GM21367 (cell line): ENCODE results near the gene ADGRG1.
"Not testable (repeated sequence)": the region's sequence is repeated elsewhere in the genome, so short reads cannot be mapped to it uniquely, and the experiment has no call there.

Experiments used
- ATAC-seq: cut with Tn5 transposase; IDR thresholded peaks from one replicate; pipeline ENCODE4 v1.9.1; 2021; ENCODE audit not compliant: unreplicated experiment

The ADGRG1 gene

DNA sequence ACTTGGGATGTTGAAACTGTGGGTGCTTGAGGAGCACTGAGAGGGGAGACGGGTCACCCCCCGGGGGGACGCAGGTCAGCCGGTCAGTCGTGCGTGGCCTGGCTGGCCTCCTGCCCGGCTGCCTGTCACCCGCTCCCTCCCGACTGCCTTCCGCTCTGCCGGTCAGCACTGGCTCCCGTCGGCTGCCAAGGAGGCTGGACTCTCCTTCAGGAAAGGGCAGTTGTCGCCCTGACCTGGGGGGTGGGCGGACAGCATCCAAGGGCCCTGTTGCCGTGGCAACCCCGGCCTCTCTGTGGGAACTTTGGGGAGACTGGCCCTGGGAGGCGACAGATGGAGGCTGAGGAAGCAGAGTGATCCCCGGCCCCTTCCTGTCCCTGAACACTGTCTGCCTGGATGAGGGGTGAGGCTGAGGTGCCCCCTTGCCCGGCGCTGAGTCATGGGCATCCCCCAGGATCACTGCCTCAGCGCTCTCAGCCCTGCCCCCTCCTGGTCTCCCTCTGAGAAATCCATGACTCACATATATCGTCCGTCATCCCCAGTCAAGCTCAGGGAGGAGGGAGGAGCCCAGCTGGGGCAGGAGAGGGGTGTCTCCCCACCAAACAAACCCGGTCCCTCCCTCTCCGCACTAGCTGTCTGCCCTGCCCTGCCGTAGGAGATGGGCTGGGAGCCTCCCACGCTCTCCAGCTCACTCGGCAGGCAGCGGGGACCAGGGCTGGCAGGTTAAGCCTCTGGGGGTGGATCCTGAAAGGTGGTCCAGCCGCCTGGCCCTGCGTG is at the start of gene ADGRG1:
TSS of gene ADGRG1 (plus strand) at position 623 of the 774 bp plus-strand sequence. CDS start 21,658 bp downstream, outside the sequence.
- ATAC-seq: no peak

- no peak for ATAC-seq
Measured at GRCh38 chr16:57579361-57579665, 49.1 kb upstream of the ADGRG1 start.

- ATAC-seq: no peak
Measured at GRCh38 chr16:57585051-57585687, 43.3 kb upstream of the ADGRG1 start.

DNA sequence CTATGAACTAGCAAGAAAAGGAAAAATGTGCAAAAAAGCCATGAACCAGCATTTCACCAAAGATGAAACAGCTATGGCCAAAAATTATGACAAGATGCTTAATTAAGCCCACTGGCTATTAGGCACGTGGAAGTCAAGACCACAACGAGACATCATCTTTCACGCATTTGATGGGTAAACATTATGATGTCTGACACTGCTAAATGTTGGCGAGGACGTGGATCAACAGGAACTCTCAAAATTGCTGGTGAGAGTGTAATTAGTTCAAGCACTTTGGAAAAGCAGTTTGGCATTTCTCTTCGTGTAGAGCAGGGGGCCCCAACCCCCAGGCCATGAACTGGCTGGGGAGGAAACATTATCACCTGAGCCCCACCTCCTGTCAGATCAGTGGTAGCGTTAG is 39.6 kb upstream of the ADGRG1 start:
- no peak for ATAC-seq

GRCh38 chr16:57589374-57589773 is 39.1 kb upstream of the ADGRG1 start:
- no peak for ATAC-seq

DNA sequence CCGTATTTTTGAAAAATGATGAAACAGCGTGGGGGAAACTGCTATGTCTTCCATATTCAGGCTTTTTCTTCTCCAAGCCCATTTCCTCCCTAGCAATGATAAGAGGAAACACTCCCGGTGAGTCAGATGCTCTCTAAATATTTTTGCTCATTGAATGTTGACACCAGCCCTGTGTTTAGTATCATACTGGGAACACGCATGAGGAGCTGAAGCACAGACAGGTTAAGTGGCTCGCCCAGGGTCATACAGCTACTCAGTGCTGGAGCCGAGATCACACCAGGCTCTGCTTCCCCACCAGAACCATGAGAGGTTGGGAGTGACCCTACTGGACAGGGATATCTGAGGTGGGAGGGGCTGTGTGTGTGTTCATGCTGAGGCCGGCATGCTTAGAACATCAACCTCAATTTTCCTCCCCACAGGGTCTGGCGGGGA is 37.8 kb upstream of the ADGRG1 start:
- ATAC-seq: no peak

DNA sequence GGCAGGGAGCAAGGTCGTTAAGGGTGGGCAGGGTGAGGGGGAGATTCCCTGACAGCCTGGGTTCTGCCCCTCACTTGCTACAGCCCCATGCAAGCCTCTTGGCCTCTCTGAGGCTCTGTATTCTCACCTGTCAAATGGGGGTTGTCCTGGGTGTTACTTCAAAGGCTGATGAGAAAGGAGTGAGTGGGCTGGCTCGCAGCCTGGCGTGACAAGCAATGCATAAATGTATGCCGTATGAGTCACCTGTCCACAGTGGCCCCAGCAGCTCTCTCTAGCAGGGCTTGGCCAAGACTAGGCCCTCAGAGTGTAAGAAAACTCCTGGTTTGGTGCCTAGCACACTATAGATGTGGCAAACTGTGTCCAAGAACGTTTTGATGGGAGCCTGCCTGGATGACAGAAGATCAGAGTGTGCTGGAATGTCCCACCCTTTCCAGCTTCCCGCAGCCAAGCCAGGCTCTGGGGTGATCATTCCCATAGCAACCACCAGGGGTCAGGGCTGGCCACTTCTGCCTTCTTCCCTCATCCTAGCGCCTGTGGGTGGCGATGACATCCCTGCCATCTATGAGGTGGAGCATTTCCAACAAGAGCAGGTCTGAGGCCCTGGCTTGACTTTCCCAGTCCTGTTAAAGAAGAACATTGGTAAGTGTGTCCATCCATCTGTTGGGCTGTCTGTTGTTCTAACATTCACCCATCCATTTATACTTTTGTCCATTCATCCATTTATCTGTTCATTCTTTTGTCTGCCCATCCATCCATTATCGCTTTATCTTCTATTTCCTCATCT is 37.2 kb upstream of the ADGRG1 start:
- ATAC-seq: peak; percentile 71

- ATAC-seq: no peak
Measured at GRCh38 chr16:57591870-57592485, 36.5 kb upstream of the ADGRG1 start.

DNA sequence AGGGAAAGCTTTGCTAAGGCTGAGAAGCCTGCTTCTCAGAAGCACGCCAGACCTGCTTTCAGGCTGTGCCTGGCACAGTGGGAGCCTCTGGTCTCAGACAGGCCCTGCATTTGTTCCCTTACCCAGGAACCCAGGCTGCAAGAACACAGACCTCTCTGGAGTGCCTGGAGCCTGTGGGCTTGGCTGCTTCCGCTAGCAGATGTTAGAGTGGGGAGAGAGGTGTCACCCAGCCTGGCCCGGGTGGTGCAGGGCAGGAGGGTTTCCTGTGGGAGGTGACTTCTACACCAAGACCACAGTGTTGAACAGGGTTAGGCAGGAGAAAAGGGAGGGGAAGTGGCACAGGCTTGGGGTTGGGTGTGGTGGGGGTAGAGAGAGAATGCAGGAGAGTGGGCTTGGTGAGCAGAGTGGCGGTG is 35.8 kb upstream of the ADGRG1 start:
- ATAC-seq: peak; percentile 46

- no peak for ATAC-seq
Measured at GRCh38 chr16:57593021-57593420, 35.4 kb upstream of the ADGRG1 start.

DNA sequence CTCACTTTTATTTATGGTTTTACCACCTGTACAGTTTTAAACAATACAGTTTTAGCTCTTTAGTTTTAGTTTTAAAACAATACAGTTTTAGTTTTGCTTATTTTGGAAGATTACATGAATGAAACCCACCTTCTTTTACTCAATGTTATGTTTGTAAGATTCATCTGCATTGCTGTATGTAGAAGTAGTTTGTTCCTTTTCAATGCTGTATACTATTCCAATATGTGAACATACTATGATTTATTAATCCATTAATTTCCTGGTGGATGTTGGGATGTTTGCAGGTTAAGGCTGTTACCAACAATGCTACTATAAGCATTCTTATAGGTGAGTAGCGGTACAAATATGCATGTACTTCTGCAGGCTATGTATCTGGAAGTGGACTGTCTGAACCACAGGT is 34.4 kb upstream of the ADGRG1 start:
- ATAC-seq: no peak

DNA sequence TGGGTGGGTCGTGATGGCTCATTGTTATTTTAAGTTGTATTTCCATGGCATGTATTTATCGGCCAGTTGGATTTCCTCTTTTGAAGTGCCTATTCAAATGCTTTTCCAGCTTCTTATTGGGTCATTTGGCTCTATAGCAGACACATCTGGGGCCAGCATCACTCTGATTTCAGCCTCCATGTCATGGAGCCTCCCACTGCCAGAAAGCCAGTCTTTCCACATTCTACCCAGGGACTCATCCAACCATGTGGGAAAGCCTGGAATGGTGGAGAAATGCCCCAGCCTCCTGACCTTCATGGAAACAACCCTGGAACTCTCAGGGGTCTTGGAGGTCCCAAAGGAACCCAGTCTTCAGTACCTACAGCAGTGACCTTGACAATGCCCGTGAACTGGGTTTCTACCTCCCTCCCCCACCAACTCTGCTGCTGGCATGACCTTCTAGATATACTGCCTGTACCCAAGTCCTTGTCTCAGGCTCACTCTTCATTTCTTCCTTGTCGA is 33.8 kb upstream of the ADGRG1 start:
- no peak for ATAC-seq

GRCh38 chr16:57596234-57596633 is 32.2 kb upstream of the ADGRG1 start:
- not testable (repeated sequence) for ATAC-seq

DNA sequence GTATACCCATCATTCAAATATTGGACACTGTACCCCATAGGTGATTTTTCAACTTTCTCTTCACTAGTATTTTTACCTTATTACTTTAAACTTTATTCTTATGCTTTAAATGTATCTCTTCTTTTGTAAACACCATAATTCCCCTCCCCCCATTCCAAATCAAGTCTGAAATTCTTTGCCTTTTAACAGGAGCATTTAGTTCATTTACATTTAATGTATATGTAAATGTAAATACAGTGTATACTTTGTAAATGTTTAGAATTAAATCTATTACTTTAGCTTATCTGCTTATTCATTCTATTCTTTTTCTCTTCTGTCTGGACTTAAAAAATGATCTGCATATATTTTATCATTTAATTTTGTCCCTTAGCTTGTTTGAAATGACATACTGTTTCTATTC is 30.0 kb upstream of the ADGRG1 start:
- no peak for ATAC-seq

DNA sequence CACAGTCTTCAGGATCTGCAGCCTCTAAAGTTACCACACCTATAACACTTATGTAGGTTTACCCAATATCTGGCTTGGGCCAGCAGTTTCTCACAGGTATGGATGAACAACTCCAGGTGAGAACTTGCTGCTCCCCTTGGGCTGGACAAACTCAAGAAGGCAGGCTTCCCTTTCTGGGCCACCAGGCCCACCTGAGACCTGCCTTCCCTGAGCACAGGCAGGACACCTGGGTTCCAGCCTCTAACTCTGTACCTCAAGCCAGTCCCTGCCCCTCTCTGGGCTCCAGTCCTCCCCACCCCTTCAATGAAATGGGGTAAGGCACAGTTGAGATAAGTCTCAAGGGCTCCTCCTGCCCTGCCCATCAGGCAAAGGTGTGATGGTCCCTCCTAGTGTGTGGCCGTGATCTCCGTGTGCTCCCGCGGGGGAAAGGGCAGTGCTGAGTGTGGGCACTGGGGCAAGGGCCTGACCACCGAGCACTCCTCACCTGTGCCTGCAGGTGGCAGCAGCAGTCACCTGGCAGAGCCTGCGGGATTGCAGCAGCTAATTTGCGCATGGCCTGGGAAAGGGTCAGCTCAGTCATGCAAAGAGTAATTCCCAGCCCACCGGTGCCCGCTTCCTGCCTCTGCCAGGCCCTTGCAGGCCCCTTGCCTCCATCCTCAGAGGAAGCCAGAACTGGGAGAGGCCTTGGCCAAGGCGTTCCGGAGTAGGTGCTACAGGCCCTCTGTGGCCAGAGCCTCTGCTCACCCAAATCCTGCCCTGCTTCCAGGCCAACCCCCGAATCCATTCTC is 28.2 kb upstream of the ADGRG1 start:
- no peak for ATAC-seq

GRCh38 chr16:57600952-57601580 is 27.4 kb upstream of the ADGRG1 start:
- no peak for ATAC-seq

DNA sequence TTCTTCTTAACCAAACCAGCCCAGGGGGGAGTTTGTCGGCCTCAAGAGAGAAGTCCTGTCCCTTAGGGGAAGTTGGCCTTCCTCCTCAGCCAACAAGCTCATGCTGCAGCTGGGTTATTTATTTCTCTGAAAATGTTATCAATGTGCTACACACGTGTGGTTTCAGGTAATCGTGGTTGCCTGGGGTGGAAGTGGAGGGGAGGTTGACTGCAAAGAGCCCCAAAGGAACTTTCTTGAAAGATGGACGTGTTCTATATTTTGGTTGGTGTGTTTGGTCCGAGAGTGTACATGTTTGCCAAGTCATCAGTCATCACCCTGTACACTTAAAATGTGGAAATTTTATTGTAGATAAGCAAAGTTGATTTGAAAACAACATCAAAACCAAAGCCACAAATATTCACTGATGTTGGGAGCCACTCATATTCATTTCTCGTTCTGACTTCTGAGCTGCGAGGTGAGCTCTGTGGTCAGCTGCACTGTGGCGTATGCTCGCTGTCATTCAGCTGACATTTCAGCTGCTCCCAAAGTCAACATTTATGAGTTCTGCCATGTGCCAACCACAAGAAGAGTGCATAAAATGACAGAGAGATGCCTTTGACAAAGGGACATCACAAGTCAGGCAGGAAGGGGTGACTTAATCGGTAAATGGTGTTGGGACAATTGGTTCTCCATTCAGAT is 26.5 kb upstream of the ADGRG1 start:
- peak; percentile 57 for ATAC-seq

DNA sequence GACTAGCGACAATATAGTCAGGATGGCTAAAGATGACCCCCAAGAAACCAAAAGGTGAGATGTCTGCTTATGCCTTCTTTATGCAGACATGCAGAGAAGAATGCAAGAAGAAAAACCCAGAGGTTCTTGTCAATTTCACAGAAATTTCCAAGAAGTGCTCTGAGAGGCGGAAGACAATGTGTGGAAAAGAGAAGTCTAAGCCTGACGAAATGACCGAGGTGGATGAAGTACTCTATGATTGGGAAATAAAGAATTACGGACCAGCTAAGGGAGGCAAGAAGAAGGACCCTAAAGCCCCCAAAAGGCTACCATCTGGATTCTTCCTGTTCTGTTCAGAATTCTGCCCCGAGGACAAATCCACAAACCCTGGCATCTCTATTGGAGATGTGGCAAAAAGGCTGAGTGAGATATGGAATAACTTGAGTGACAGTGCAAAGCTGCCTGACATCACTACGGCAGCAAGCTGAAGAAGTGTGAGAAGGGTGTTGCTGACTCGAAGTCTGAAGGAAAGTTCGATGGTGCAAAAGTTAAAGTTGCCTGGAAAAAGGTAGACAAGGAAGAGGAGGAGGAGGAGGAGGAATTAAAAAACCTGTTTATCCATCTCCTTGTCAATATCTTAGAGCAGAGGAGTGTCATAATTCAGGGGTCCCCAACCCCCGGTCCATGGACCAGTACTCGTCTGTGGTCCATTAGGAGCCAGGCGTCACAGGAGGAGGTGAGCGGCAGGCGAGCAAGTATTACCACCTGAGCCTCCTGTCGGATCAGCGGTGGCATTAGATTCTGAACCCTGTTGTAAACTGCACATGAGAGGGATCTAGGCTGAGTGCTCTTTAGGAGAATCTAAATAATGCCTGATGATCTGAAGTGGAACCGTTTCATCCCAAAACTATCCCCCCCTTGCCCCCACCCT is 25.1 kb upstream of the ADGRG1 start:
- no peak for ATAC-seq
